ENCODE data around the gene SLC25A36. TPM values are rescaled to one million over a fixed set of nuclear protein-coding genes. Genes with fewer than 3 reads are reported as not detected.

Gene SLC25A36
- total and polyA plus RNA-seq, 4 donors, result 1.5 to 20.5 (median 5.4) TPM

- TF ChIP-seq REST (IDR thresholded peaks at IDR 0.05), result no peak
- no peak for TF ChIP-seq RXRA (IDR thresholded peaks at IDR 0.05)
- TF ChIP-seq FOXA2 (IDR thresholded peaks at IDR 0.05), result no peak
- TF ChIP-seq EGR1 (IDR thresholded peaks at IDR 0.05; ENCODE audit: low read depth in 2 of 2), result no peak
- no peak for TF ChIP-seq TAF1 (conservative IDR thresholded peaks at IDR 0.05)
- TF ChIP-seq NR2F2 (IDR thresholded peaks at IDR 0.05), result no peak
These were observed 12.2 kb upstream of the SLC25A36 start (continued) for GRCh38 chr3:140929446-140929845.

GRCh38 chr3:140931016-140931454 lies 10.6 kb upstream of the SLC25A36 start:
- peaks cover 0 to 18% (median 10%) of the 10 kb centered on the region in 4 donors for H3K27me3 ChIP-seq (ENCODE audit: control insufficient read depth in 4 of 4, insufficient read depth in 4 of 4, low read length in 3 of 4)
- no peaks in the 10 kb centered on the region for H3K9me3 ChIP-seq (ENCODE audit: control insufficient read depth in 4 of 4, low read length in 3 of 4)
- H3K4me3 ChIP-seq (ENCODE audit: low read depth in 1 of 3, low read length in 3 of 3), result no peak overlapping the region
- TF ChIP-seq TAF1 (conservative IDR thresholded peaks at IDR 0.05) (no peak), EGR1 (IDR thresholded peaks at IDR 0.05; ENCODE audit: low read depth in 2 of 2) (no peak), NR2F2 (IDR thresholded peaks at IDR 0.05) (no peak), RAD21 (IDR thresholded peaks at IDR 0.05) (no peak), ATF3 (IDR thresholded peaks at IDR 0.05) (no peak), RXRA (IDR thresholded peaks at IDR 0.05) (no peak), SP1 (IDR thresholded peaks at IDR 0.05) (no peak), GABPA (IDR thresholded peaks at IDR 0.05 in 1 of 2, conservative IDR thresholded peaks at IDR 0.05 in 1 of 2) (no peak), HNF4A (conservative IDR thresholded peaks at IDR 0.05) (no peak), JUND (IDR thresholded peaks at IDR 0.05) (no peak), ZBTB33 (IDR thresholded peaks at IDR 0.05) (no peak), MAX (IDR thresholded peaks at IDR 0.05) (no peak), CTCF (IDR thresholded peaks at IDR 0.05; ENCODE audit: low read depth, low read length, missing input control) (no peak)
- no peaks in the 10 kb centered on the region for H3K36me3 ChIP-seq (ENCODE audit: control insufficient read depth in 4 of 4, insufficient read depth in 3 of 4, low read depth in 1 of 4, low read length in 3 of 4)
- DNase-seq (ENCODE audit: low spot score), result no peak
- H3K27ac ChIP-seq (ENCODE audit: low read depth in 1 of 2, low read length in 2 of 2), result no peak overlapping the region
- no peaks in the 10 kb centered on the region for H3K4me1 ChIP-seq (ENCODE audit: control insufficient read depth in 4 of 4, insufficient read depth in 4 of 4, low read length in 3 of 4)
- 14% methylated on average over 12 of the region's 12 CpGs for WGBS
- H3K9ac ChIP-seq (ENCODE audit: low read depth in 1 of 2, low read length in 2 of 2), result no peak overlapping the region
